B cell (primary cell): Measurements from ENCODE around the gene TENT5C.

Source experiments
- EZH2 ChIP-seq: IDR thresholded peaks from 2 replicates; pipeline ENCODE4 v1.6.1; 2012; ENCODE audit warnings: borderline replicate concordance, low read depth, mild to moderate bottlenecking, moderate library complexity, low read length; ENCODE audit not compliant: insufficient read depth, poor library complexity, severe bottlenecking
- TF ChIP-seq, protein P1 (sequence below): fragments of 200-600 bp; IDR thresholded peaks from one replicate; pipeline ENCODE4 v1.8.0; 2022; ENCODE audit warnings: antibody characterized with exemption, mild to moderate bottlenecking

DNA sequence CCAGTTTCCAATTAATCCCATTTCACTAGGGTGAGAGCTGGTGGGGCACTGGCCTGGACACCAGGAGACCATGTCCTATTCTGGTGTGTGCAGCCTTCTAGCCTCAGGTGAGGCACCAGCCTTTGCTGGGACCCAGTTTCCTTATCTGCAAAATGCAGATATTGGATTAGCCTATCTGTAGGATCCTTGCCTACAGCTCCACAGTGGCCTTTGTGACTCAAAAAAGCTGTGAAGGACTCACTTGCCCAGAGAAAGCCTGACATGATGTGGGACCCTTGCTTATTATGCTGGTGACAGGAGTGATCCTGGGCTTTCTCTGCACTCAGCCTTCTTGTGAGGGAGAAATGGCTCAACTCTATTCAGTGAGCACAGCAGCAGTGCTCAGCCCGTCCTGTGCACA is 32.3 kb downstream of the TENT5C start:
- TF ChIP-seq, protein P1, sequence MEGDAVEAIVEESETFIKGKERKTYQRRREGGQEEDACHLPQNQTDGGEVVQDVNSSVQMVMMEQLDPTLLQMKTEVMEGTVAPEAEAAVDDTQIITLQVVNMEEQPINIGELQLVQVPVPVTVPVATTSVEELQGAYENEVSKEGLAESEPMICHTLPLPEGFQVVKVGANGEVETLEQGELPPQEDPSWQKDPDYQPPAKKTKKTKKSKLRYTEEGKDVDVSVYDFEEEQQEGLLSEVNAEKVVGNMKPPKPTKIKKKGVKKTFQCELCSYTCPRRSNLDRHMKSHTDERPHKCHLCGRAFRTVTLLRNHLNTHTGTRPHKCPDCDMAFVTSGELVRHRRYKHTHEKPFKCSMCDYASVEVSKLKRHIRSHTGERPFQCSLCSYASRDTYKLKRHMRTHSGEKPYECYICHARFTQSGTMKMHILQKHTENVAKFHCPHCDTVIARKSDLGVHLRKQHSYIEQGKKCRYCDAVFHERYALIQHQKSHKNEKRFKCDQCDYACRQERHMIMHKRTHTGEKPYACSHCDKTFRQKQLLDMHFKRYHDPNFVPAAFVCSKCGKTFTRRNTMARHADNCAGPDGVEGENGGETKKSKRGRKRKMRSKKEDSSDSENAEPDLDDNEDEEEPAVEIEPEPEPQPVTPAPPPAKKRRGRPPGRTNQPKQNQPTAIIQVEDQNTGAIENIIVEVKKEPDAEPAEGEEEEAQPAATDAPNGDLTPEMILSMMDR = no peak
- TF ChIP-seq EZH2 = no peak
